Measurements from ENCODE around the gene BOK.
"Not testable (repeated sequence)": the region's sequence is repeated elsewhere in the genome, so short reads cannot be mapped to it uniquely, and the experiment has no call there.

The BOK gene

DNA sequence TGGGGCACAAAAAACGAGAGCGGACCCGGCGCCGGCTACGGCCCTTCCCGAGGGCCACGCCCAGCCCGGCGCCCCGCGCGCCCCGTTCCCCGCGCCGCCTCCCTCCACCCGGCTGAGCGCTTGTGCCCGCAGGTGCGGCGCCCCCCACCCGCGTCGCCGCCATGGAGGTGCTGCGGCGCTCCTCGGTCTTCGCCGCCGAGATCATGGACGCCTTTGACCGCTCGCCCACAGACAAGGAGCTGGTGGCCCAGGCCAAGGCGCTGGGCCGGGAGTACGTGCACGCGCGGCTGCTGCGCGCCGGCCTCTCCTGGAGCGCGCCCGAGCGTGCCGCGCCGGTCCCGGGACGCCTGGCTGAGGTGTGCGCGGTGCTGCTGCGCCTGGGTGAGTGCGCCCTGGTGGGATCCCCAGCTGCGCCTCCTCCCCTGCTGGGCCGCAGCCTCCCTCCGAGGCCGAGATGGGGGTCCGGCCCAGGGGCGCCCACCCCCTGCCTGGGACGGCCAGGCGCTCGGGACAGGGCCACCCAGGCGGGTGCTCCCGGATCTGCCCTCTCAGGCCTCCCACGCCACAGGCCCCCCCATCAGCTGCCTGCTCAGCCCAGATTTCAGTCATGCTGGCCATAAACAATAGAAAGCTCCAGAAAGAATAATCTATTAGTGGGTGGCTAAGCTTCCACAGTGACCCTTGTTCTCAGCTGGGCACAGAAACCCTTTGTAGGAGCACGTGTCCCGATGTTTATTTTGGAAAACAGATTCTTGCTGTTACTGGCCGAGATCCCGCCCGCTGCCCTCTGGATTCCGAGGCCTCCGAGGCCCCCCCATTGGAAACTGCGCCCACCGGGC lies 997 bp downstream of the BOK start:
- DNase-seq (ENCODE audit: low spot score): no peak

DNA sequence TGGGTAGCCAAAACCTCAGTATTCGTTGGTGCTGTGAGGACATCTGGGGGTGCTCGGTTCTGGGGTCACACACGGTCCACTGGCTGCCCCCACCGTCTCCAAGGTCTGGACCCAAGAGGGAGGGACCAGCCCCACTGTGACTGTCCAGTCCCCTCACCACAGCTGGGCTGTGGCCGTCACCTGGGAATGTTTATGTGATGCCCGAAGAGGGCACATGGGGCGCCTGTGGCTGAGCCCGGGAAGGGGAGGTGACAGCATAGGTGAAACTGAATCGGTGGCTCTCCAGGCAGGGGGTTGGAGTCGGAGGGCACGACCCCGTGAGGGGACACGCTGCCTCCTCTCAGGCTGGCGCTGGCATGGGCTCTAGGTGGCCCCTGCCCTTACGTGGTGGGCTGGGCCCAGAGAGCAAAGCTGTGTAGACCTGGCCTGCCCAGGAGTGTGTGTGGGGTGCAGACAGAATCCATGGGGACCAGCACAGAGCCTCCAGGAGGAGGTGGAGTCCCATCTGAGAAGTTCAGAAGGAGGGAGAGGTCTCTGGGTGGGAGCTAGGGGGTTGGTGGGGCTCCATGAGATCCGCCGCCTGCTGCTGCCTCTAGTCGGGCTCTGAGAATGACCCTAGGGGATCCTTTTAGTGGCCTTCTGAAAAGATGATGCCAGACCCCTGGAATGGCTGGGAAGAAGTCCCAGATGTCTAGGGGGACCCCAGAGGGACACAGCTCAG lies 1.8 kb downstream of the BOK start:
- no peak for DNase-seq (ENCODE audit: low spot score)

GRCh38 chr2:241560883-241561474 lies 2.4 kb downstream of the BOK start:
- no peak for DNase-seq (ENCODE audit: low spot score)

DNA sequence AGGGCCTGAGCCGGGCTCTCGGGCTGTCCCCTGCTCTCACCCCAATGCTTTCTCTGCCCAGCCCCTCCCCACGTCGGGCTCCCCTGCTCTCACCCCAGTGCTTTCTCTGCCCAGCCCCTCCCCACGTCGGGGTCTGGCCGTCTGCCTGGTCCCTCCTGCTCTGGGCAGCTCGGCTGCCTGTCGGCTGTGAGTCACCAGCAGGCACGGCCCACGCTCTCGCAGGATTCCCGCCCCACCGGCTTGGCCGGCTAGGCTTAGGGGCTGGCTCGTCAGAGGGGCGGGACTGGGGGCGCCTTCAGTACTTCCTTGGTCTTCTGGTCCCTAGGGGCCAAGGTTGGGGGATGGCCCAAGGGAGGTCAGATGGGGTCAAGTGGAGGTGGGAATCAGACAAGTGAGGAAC lies 3.3 kb downstream of the BOK start:
- DNase-seq (ENCODE audit: low spot score): no peak

GRCh38 chr2:241562269-241562891 lies 3.8 kb downstream of the BOK start:
- no peak for DNase-seq (ENCODE audit: low spot score)

DNA sequence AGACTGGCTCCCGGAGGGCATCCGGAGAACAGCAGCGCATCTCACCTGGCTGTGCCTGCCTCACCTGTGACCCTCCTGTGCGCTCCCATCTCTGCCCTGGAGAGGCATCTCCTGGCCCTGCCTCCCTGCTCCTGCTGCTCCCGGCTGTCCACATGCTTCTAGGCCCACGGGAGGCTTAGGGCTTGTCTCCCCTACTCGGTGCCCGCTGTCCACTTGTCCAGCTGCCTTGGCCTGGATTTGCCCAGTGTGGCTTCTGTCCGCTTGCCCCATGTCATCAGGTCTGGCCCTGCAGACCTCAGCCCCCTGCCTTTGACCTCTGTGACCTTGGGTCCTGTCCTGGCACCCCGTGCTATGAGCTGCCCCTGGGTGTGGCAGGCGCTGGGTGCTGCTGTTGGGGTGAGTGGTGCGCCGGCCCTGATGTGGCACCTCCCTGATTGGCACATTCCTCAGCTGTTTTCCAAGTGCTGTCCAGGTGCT lies 4.5 kb downstream of the BOK start:
- DNase-seq (ENCODE audit: low spot score): no peak

GRCh38 chr2:241563571-241563980 lies 5.0 kb downstream of the BOK start:
- no peak for DNase-seq (ENCODE audit: low spot score)

- no peak for DNase-seq (ENCODE audit: low spot score)
Observed at GRCh38 chr2:241563981-241564595, 5.5 kb downstream of the BOK start.

- no peak for DNase-seq (ENCODE audit: low spot score)
Observed at GRCh38 chr2:241564596-241565410, 6.3 kb downstream of the BOK start.

DNA sequence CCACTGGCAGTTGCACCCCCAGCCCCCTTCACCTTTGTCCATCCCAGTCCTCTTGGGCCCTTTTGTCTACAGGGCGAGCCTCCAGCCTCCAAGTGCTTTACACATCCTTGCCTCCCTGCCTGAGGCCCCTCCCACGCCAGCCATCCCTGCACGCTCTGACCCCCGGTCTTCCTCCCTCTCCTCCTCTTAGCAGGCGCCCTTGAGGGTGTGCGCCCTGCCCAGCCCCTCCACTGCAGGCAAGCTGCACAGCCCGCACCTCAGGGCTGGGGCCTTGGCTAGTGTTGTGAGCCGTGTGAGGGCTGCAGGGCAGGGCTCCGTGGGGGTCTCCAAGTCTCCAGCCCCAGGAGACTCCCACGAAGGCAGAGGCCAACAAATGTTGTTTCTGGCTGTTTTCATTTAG lies 6.9 kb downstream of the BOK start:
- DNase-seq (ENCODE audit: low spot score): no peak

GRCh38 chr2:241566021-241566420 lies 7.5 kb downstream of the BOK start:
- not testable (repeated sequence) for DNase-seq (ENCODE audit: low spot score)

- no peak for DNase-seq (ENCODE audit: low spot score)
Observed at GRCh38 chr2:241566468-241566867, 7.9 kb downstream of the BOK start.

DNA sequence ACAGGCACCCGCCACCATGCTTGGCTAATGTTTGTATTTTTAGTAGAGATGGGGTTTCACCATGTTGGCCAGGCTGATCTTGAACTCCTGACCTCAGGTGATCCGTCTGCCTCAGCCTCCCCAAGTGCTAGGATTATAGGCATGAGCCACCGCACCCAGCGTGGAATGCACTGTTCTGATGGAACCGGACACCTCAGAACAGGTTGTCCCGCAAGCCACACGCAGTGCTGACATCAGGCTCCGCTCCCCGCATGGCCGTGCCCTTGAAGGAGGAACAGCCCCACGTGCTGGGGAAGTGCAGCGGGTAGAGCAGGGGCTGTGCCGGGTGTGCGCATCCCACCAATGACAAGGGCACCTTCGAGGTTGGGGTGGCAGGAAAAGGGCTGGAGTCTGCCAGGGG lies 8.7 kb downstream of the BOK start:
- not testable (repeated sequence) for DNase-seq (ENCODE audit: low spot score)

DNA sequence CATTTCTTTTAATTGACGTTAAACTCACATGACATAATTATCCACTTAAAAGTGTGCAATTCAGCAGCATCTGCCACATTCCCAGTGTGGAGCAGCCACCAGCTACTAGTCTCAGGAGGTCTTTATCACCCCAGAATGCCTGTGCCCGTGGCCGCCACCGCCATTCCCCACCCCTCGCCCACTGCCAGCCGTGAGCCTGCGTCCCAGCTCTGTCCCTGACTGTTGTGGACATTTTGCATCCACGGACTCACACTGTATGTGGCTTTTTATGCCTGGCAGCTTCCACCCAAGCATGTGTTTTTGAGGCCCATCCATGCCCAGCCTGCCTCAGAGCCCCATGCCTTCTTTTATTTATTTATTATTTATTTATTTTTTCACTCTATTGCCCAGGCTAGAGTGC lies 9.2 kb downstream of the BOK start:
- no peak for DNase-seq (ENCODE audit: low spot score)

- no peak for DNase-seq (ENCODE audit: low spot score)
Observed at GRCh38 chr2:241568726-241569125, 10.2 kb downstream of the BOK start.

GRCh38 chr2:241569831-241570281 lies 11.3 kb downstream of the BOK start:
- DNase-seq (ENCODE audit: low spot score): no peak

DNA sequence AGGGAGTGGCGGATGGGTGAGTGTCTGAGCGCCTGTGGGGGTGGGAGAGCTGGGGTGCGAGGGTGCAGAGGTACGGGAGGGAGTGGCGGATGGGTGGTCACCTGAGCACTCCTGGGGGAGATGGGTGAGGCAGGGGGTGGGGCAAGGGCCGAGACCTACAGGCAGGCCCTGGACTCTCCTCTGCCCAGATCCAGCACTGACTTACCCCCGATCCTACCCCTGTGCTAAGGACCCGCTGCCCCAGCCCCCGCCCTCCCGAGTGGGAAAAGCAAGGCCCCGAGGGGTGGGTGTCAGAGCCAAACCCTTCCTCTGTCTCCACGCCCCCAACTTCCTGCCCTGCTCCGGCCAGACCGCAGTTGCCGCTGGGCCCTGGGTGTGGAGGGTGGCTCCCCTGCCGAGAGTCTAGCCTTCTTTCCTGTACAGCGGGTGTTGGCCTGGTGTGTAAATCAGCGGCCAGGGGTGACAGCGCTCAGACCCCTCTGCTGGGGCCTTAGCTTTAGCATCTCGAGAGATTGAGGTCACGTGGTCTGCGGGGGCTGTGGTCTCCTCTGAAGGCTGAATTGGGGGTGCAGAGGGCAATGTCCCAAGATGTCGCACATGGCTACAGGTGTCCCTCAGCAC lies 12.5 kb downstream of the BOK start:
- DNase-seq (ENCODE audit: low spot score): no peak

DNA sequence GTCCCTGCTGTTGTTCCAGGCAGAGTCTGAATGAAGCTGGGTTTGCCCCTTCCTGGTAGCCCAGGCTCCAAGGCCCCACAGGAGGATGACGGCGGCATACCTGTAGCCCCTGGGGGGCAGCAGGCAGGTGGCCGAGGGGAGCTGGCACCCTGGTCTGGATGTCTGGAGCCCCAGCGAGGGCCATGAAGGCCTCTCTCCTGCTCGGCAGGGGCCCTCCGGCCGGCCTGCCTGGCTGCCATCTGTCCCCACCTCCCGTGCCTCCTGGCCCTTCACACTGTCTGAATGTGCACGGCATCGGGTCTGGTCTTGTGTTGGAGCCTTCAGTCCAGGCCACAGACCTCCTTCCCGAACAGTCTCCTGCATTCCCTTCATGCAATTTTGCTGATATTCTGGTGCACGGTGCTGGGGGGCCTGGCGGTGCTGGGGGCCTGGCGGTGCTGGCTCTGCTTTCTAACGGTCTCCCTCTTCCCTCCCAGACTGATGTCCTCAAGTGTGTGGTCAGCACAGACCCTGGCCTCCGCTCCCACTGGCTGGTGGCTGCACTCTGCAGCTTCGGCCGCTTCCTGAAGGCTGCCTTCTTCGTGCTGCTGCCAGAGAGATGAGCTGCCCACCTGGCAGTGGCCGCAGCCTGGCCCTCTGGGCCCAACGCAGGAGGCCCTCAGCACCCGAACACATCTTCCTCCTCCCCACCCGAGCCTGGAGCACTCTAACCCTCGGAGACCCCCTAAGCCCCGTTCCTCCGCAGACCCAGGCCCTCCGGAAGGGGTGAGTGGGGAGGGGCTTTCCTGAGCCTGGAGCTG lies 13.5 kb downstream of the BOK start:
- no peak for DNase-seq (ENCODE audit: low spot score)

DNA sequence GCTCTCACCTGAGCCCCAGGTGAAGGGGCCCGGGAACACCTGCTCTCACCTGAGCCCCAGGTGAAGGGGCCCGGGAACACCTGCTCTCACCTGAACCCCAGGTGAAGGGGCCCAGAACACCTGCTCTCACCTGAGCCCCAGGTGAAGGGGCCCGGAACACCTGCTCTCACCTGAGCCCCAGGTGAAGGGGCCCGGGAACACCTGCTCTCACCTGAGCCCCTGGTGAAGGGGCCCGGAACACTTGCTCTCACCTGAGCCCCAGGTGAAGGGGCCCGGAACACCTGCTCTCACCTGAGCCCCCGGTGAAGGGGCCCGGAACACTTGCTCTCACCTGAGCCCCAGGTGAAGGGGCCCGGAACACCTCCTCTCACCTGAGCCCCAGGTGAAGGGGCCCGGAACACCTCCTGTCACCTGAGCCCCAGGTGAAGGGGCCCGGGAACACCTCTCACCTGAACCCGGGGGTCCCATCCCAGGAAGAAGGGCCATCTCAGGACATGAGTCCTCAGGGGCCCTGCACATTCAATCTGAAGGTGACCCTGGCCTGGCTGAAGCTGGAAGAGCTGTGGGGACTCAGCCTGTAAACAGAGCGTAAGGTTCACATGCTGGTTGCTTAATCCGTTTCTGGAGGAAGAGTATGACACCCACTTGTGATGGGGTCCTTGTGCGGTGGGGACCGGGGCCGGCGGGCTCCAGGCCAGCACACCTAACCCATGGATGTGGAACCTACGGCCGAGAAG lies 14.5 kb downstream of the BOK start:
- DNase-seq (ENCODE audit: low spot score): not testable (repeated sequence)
